BJ (cell line): ENCODE data around the gene BAHD1. TPM values are rescaled to one million over a fixed set of nuclear protein-coding genes. Genes with fewer than 3 reads are reported as not detected.

Experiments used
- CTCF ChIA-PET: fragments of 350-600 bp; formaldehyde crosslinking; extraction: SDS; loops from one replicate; lab custom pipeline; 2021; ENCODE audit warnings: antibody characterized with exemption, inconsistent platforms; lab: Yijun Ruan, JAX
- POLR2A ChIA-PET: fragments of 300-600 bp; sonication (Branson Sonifier 250); formaldehyde crosslinking; extraction: SDS; loops from one replicate; lab custom pipeline; 2021; ENCODE audit warnings: antibody characterized with exemption; lab: Charles Lee
- DNase-seq: peaks from one replicate; pipeline ENCODE4 v3.0.0-alpha.2; 2011; ENCODE audit warnings: low read depth
- H3K27me3 ChIP-seq: 2 replicates; pipeline ENCODE4 v1.6.0; 2011; ENCODE audit warnings: low read length; ENCODE audit not compliant: control insufficient read depth, insufficient read depth
- H3K36me3 ChIP-seq: 2 replicates; pipeline ENCODE4 v1.5.1; 2011; ENCODE audit warnings: low read length; ENCODE audit not compliant: control insufficient read depth, insufficient read depth
- H3K4me3 ChIP-seq: 2 replicates; pipeline ENCODE4 v1.5.1; 2011; ENCODE audit warnings: low read depth, mild to moderate bottlenecking, control low read depth, low read length
- CTCF ChIP-seq: IDR thresholded peaks from 2 replicates; pipeline ENCODE4 v1.5.1; 2011; ENCODE audit warnings: low read depth, mild to moderate bottlenecking, control low read depth, inconsistent platforms, low read length, moderate library complexity; ENCODE audit not compliant: insufficient read depth
- polyA plus RNA-seq: library from polyadenylated mRNA; depleted of rRNA; stranded (reverse); fragments of >200 nt; gene quantifications from 2 replicates; pipeline ENCODE4 v1.2.3, GENCODE V29; 2011

The BAHD1 gene
- polyA plus RNA-seq, 1 experiment, result 3.3 TPM

- Histone ChIP-seq H3K36me3 (peaks cover 14% of the 10 kb centered on the region), H3K4me3 (no peak overlapping the region), H3K27me3 (no peaks in the 10 kb centered on the region)
- no peak for TF ChIP-seq CTCF
- no peak for DNase-seq
- ChIA-PET CTCF (interaction anchor here (0.7 to 1.1 kb wide), 2 partner anchors 10 to 112 kb away, joined by 3 read pairs; no protein-coding TSS in a partner anchor), POLR2A (interaction anchor here (0.5 kb wide), 1 partner anchor 36 kb away, joined by 4 read pairs; no protein-coding TSS in a partner anchor)
Observed at GRCh38 chr15:40456299-40456712, 15.6 kb downstream of the BAHD1 start.

- H3K4me3 ChIP-seq, result no peak overlapping the region
- no peak for DNase-seq
- CTCF ChIA-PET, result interaction anchor here (0.7 kb wide), 1 partner anchor 11 kb away, joined by 3 read pairs; no protein-coding TSS in a partner anchor
- peaks cover 14% of the 10 kb centered on the region for H3K36me3 ChIP-seq
- no peaks in the 10 kb centered on the region for H3K27me3 ChIP-seq
- POLR2A ChIA-PET, result interaction anchor here (0.5 kb wide), 1 partner anchor 36 kb away, joined by 4 read pairs; no protein-coding TSS in a partner anchor
- no peak for TF ChIP-seq CTCF
Observed at GRCh38 chr15:40456738-40457137, 16.0 kb downstream of the BAHD1 start.

- POLR2A ChIA-PET, result no interaction called here
- CTCF ChIA-PET, result interaction anchor here (0.6 to 1.5 kb wide), 2 partner anchors 14 to 48 kb away, joined by 3 to 5 read pairs; no protein-coding TSS in a partner anchor
- no peak for DNase-seq
- no peak for TF ChIP-seq CTCF
- no peaks in the 10 kb centered on the region for H3K27me3 ChIP-seq
- no peak overlapping the region for H3K4me3 ChIP-seq
- peaks cover 20% of the 10 kb centered on the region for H3K36me3 ChIP-seq
Observed at GRCh38 chr15:40458495-40459371, 18.0 kb downstream of the BAHD1 start.

- TF ChIP-seq CTCF, result no peak
- no peak for DNase-seq
- Histone ChIP-seq H3K36me3 (peaks cover 27% of the 10 kb centered on the region), H3K27me3 (no peaks in the 10 kb centered on the region), H3K4me3 (no peak overlapping the region)
- CTCF ChIA-PET, result no interaction called here
- POLR2A ChIA-PET, result no interaction called here
Observed at GRCh38 chr15:40459391-40460015, 18.8 kb downstream of the BAHD1 start.

- ChIA-PET POLR2A (no interaction called here), CTCF (interaction anchor here (0.7 kb wide), 1 partner anchor 18 kb away, joined by 3 read pairs; no protein-coding TSS in a partner anchor)
- no peak for TF ChIP-seq CTCF
- Histone ChIP-seq H3K4me3 (no peak overlapping the region), H3K27me3 (no peaks in the 10 kb centered on the region), H3K36me3 (peaks cover 31% of the 10 kb centered on the region)
- DNase-seq, result no peak
Observed at GRCh38 chr15:40460404-40460803, 19.7 kb downstream of the BAHD1 start.
